Measurements from ENCODE around the gene CDK18. TPM values are rescaled to one million over a fixed set of nuclear protein-coding genes. Genes with fewer than 3 reads are reported as not detected.

CDK18 gene
- polyA plus RNA-seq, 1 donor (not counting 4 experiments of a cell fraction or from before 2014, with no cell fraction given): 10.9 TPM

DNA sequence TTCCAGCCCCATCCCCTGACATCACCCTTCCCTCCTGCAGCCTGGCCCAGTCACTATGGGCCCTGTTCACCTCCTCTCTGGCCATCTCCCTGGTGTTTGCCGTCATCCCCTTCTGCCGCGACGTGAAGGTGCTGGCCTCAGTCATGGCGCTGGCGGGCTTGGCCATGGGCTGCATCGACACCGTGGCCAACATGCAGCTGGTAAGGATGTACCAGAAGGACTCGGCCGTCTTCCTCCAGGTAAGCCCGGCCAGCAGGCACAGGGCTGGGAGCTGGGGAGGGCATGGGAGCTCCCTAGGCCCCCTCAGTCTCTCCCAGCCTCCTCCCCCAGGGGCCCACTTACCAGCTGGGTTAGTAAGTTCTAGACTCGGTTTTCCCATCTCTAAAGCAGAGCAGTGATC is 75.2 kb downstream of the CDK18 start:
- H3K4me3 ChIP-seq (ENCODE audit: control insufficient read depth in 2 of 3, extremely low read depth in 1 of 3, insufficient read depth in 2 of 3, low read depth in 1 of 3, low read length in 3 of 3): no peak overlapping the region
- no peaks in the 10 kb centered on the region for H4K20me1 ChIP-seq (ENCODE audit: control insufficient read depth, extremely low read depth, insufficient read depth, low read length)
- H3K9ac ChIP-seq (ENCODE audit: control insufficient read depth, extremely low read depth, insufficient read depth, low read length): no peak overlapping the region
- H3K9me3 ChIP-seq (ENCODE audit: control insufficient read depth, low read depth, low read length): no peaks in the 10 kb centered on the region
- no peaks in the 10 kb centered on the region for H3K36me3 ChIP-seq (ENCODE audit: control insufficient read depth in 2 of 2, extremely low read depth in 1 of 2, insufficient read depth in 2 of 2, low read length in 2 of 2)
- FAIRE-seq (no peak), DNase-seq (ENCODE audit: low read depth, low spot score) (no peak)
- H2AFZ ChIP-seq (ENCODE audit: control insufficient read depth, low read length): no peak overlapping the region
- H3K27ac ChIP-seq (ENCODE audit: control insufficient read depth, insufficient read depth, low read length): no peak overlapping the region
- TF ChIP-seq, protein P1, sequence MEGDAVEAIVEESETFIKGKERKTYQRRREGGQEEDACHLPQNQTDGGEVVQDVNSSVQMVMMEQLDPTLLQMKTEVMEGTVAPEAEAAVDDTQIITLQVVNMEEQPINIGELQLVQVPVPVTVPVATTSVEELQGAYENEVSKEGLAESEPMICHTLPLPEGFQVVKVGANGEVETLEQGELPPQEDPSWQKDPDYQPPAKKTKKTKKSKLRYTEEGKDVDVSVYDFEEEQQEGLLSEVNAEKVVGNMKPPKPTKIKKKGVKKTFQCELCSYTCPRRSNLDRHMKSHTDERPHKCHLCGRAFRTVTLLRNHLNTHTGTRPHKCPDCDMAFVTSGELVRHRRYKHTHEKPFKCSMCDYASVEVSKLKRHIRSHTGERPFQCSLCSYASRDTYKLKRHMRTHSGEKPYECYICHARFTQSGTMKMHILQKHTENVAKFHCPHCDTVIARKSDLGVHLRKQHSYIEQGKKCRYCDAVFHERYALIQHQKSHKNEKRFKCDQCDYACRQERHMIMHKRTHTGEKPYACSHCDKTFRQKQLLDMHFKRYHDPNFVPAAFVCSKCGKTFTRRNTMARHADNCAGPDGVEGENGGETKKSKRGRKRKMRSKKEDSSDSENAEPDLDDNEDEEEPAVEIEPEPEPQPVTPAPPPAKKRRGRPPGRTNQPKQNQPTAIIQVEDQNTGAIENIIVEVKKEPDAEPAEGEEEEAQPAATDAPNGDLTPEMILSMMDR (optimal IDR thresholded peaks at IDR 0.05 in 1 of 3, IDR thresholded peaks at IDR 0.05 in 1 of 3, conservative IDR thresholded peaks at IDR 0.05 in 1 of 3; ENCODE audit: extremely low read depth in 1 of 3, insufficient read depth in 2 of 3, low read length in 3 of 3): no peak
- no peak for TF ChIP-seq EZH2 (IDR thresholded peaks at IDR 0.05; ENCODE audit: low read length)
- H3K4me2 ChIP-seq (ENCODE audit: control insufficient read depth, extremely low read depth, insufficient read depth, low read depth, low read length): no peak overlapping the region
- no peaks in the 10 kb centered on the region for H3K79me2 ChIP-seq (ENCODE audit: control insufficient read depth, insufficient read depth, low read length)
- dilution Hi-C loops (cut with MboI; ENCODE audit: extremely low pct_ligation_motif_present, low sequenced_read_pairs): no loop called here
- H3K27me3 ChIP-seq (ENCODE audit: control insufficient read depth, extremely low read depth, insufficient read depth, low read length): peaks cover 60% of the 10 kb centered on the region
- H3K9me1 ChIP-seq (ENCODE audit: control insufficient read depth, extremely low read depth, insufficient read depth, low read length): no peaks in the 10 kb centered on the region
- H3K4me1 ChIP-seq (ENCODE audit: control insufficient read depth, extremely low read depth, insufficient read depth, low read length): peaks cover 7% of the 10 kb centered on the region

DNA sequence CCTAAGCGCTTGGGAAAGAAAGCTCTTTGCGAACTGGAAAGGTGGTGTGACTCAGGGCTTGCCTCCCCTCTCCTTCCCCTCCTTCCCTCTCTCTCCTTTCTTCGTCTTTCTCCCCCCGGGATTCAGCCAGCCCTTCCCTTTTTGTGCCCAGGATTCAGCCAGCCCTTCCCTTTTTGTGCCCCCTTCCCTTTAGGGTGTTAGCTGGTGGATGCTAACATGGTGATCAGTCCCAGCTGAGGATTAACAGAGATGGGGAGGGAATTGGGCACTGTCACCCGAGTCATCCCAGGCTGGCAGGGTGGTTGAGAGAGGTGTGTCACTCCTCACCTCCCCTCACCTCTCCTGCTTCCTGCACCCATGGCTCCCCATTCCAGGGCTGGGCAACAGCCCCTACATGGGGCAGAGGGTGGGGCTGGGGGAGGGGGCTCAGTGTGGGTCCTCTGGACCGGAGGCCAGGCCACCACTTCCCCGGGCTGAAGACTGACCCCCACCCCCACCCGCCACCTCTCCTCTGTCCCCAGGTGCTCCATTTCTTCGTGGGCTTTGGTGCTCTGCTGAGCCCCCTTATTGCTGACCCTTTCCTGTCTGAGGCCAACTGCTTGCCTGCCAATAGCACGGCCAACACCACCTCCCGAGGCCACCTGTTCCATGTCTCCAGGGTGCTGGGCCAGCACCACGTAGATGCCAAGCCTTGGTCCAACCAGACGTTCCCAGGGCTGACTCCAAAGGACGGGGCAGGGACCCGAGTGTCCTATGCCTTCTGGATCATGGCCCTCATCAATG is 75.9 kb downstream of the CDK18 start:
- H4K20me1 ChIP-seq (ENCODE audit: control insufficient read depth, extremely low read depth, insufficient read depth, low read length): no peaks in the 10 kb centered on the region
- no peak overlapping the region for H3K27ac ChIP-seq (ENCODE audit: control insufficient read depth, insufficient read depth, low read length)
- H3K4me2 ChIP-seq (ENCODE audit: control insufficient read depth, extremely low read depth, insufficient read depth, low read depth, low read length): no peak overlapping the region
- peaks cover 54% of the 10 kb centered on the region for H3K27me3 ChIP-seq (ENCODE audit: control insufficient read depth, extremely low read depth, insufficient read depth, low read length)
- no peaks in the 10 kb centered on the region for H3K79me2 ChIP-seq (ENCODE audit: control insufficient read depth, insufficient read depth, low read length)
- peaks cover 7% of the 10 kb centered on the region for H3K4me1 ChIP-seq (ENCODE audit: control insufficient read depth, extremely low read depth, insufficient read depth, low read length)
- no peak overlapping the region for H2AFZ ChIP-seq (ENCODE audit: control insufficient read depth, low read length)
- no peak for TF ChIP-seq EZH2 (IDR thresholded peaks at IDR 0.05; ENCODE audit: low read length)
- TF ChIP-seq, protein P1 (optimal IDR thresholded peaks at IDR 0.05 in 1 of 3, IDR thresholded peaks at IDR 0.05 in 1 of 3, conservative IDR thresholded peaks at IDR 0.05 in 1 of 3; ENCODE audit: extremely low read depth in 1 of 3, insufficient read depth in 2 of 3, low read length in 3 of 3): no peak
- no peak for DNase-seq (ENCODE audit: low read depth, low spot score)
- H3K4me3 ChIP-seq (ENCODE audit: control insufficient read depth in 2 of 3, extremely low read depth in 1 of 3, insufficient read depth in 2 of 3, low read depth in 1 of 3, low read length in 3 of 3): no peak overlapping the region
- dilution Hi-C loops (cut with MboI; ENCODE audit: extremely low pct_ligation_motif_present, low sequenced_read_pairs): no loop called here
- H3K9me1 ChIP-seq (ENCODE audit: control insufficient read depth, extremely low read depth, insufficient read depth, low read length): no peaks in the 10 kb centered on the region
- H3K36me3 ChIP-seq (ENCODE audit: control insufficient read depth in 2 of 2, extremely low read depth in 1 of 2, insufficient read depth in 2 of 2, low read length in 2 of 2): no peaks in the 10 kb centered on the region
- no peak for FAIRE-seq
- no peak overlapping the region for H3K9ac ChIP-seq (ENCODE audit: control insufficient read depth, extremely low read depth, insufficient read depth, low read length)
- no peaks in the 10 kb centered on the region for H3K9me3 ChIP-seq (ENCODE audit: control insufficient read depth, low read depth, low read length)

Measured in keratinocyte (primary cell).